ENCODE results near the gene LRBA. TPM values are rescaled to one million over a fixed set of nuclear protein-coding genes. Genes with fewer than 3 reads are reported as not detected.

The LRBA gene
- total RNA-seq, 1 donor from 2014 or later = 70.5 TPM

DNA sequence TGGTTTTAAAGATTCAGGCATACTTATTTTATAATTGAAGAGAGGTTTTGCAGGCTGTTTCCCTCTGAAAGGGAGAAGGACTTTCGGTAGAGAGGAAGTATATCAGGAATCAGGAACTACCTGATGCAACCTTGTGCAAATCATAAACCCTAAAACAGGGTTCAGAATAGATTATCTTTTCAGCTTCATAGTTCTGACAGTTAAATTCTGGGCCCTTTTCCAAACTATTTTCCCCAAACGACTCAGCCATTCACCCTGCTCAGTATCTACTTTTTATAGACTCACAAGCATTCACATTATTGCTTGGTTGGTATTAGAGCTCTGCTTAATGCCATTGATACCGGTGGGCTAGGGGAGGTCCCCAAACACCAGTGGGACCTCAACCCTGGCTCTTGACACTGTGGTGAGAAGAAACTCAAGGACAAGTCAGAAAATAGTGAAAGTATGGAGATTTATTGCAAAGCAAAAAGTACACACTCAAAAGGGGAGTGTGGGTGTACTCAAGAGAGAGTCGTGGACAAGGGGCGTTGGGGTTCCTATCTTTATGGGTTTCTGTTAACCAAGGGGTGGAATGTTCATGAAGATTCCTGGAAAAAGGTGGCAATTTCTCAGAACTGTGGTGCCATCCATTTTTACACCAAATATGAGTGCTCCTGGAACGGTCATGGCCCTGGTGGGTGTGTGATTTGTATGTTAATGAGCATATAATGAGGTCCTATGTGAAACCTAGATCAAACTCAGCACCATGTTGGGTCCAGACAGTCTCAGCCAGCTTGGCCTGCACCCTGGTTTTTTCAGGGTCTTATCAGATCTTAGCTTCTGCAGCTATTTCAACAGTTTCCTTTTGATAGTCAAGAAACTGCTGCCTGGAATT is 698.5 kb downstream of the LRBA start:
- DNase-seq = no peak

DNA sequence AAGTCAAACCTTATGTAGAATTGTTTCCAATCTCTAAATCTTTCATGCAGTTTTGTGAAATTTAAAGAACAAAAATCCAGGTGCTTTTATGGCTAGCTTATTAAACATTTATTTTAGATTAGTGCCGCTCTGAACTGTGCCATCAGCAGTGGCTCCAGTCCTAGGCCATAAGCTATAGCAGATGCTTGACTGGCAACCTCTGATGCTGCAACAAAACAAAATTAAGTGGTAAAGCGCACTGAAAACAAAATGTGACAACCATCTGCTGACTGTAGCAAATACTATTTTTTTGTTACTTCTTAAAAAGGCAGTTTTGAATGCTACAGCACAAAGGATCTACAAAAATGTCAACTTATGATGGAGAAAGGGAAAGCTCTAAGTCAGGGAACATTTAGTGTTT is 699.4 kb downstream of the LRBA start:
- no peak for DNase-seq

DNA sequence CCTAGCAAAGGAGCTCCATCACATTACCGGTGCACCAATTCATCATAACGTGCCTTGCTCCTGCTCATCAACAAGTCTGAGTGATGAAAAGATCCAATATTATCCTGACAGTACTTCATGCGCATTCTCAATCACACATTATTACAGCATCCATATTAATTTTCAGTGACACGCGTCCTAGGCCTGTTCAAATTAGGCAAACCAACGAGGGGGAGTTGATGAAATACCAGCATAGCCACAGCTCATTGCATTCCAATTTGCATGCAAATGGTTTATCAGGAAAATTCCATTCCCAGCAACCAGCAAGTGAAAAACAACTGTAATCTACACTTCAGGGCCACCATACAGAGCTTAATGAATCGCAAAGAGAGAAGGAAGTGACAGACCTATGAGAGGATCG is 699.9 kb downstream of the LRBA start:
- no peak for DNase-seq

DNA sequence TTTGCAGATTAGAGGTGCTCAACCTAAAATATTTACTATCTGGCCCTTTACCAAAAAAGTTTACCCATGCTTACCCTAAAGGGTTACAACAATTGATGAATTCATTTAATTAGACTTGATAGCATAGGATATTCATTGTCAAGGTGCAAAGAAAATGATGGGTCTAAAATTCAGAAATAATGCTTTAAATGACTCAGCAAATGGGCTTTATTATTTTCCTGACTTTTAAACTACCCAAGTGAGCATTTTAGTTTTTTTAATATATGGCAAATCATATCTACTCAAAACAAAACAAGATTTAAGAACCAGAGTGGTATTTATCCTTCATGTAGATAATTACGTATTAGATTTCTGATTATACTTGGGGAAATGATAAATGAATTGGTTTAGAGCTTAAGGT is 701.1 kb downstream of the LRBA start:
- no peak for DNase-seq

DNA sequence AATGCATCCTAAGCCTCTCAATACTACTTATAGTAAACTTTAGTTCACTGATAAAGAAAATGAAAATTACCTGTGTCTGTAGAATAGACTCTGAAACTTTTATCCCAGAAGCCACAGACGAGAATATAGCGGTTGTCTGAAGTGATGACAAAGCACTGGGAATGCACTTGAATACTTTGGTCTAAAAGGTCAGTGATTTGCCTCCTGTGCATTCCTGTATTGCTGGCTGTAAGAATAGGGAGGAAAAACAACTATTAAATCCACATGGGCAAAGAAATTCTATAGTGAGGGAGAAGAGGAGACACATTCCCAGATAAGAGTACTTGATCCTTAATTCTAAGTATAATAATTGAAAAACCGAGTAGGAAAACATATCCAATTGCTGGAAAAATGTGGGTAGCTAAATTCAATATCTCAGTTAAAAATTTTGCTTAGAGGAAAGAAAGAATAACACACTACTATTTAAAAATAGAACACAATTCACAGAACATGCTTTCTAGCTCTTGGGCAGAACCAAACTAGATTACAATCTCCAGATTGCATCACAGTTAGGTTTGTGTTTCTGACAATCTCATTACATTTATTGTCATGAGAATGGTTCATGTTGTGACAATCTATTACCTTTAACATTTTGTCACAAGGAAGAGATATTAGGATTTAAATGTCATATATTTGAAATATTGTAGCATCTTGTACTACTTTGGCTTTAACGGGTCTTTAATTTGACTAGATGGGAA is 704.8 kb downstream of the LRBA start:
- no peak for DNase-seq

DNA sequence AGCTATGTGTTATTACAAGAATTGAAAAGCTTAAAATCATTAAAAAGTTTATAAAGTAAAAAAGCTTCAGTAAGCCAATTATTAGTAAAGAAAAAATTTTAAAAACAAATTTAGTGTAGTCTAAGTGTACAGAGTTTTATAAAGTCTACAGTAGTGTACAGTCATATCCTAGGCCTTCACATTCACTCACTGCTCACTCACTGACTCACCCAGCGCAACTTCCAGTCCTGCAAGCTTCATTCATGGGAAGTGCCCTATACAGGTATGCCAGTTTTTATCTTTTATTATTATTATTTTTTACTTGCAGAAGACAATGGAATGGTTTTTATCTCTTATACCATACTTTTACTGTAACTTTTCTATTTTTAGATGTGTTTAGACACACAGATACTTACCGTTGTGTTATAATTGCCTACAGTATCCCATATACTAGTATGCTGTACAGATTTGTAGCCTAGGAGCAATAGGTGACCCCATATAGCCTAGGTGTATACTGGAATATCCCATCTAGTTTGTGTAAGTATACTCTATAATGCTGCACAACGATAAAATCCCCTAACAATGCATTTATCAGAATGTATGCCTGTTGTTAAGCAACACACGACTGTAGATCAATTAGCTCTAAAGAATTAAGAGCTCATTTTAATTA is 706.1 kb downstream of the LRBA start:
- DNase-seq = no peak

DNA sequence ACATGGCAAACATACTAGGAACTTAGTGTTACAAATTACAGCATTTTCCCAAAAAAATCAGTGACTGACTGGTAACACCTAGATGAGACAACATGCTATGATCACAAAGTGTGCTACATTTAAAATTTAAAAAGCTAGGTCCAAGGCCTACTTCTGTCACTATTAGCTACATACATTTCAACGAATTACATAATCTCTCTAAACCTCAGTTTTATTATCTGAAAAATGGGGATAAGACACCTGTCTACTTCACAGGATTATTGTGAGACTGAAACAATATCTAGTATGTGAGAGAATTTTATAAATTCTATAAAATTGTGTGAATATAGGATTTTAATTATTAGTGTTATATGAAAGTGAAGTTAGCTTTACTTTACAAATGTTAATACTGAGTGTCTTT is 708.4 kb downstream of the LRBA start:
- no peak for DNase-seq

DNA sequence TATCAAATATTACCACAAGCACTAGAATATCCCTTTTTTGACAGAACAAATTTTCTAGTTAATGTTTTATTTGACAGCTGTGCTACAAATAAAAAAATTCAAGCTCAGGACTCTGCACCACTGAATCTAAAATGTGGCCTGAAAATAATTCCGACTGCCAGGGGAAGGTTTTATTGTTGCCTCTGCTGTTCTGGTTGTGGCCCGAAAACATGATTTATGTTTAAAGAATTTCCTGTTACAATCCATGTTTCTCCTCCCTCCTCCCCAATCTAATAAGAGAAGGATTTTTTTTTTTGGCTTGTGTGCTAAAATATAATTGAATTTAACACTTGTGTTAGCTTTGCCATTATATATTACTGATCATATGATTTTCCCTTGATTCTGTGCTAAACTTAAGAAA is 709.1 kb downstream of the LRBA start:
- DNase-seq = no peak

DNA sequence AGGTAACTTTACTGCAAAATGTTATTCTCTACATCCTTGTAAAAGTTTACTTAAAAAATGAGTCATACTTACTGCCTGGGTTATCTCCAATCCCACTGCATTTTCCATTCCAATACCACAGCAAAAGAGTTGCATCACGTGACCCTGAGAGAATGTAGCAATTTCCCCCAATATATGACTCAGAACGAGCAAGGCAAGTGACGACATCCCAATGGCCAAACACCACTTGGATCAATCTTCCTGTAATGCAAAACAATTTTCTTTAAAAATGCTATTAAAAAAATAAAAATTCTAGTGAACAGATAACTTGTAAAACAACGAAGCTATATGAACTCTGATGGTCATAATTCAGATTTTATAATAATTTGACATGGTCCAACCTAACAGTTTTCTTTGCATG is 712.5 kb downstream of the LRBA start:
- DNase-seq = no peak

DNA sequence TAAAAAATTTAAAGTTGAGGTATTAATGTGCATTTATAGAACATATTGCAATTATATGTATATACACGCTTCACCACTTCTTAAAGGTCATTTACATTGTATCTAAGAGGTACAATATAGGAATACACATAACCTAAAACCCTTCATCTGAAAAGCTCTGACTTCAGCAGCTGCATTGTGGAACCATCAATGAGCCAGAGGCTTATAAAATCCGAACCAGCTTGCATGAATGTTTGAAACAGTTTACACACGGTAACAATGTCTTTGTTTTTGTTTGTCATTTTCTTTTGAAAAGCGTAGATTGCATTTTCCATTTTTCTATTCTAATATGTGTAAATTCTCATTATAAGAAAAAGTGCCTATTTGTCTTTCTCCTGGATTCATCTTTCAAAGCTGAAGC is 715.3 kb downstream of the LRBA start:
- no peak for DNase-seq

DNA sequence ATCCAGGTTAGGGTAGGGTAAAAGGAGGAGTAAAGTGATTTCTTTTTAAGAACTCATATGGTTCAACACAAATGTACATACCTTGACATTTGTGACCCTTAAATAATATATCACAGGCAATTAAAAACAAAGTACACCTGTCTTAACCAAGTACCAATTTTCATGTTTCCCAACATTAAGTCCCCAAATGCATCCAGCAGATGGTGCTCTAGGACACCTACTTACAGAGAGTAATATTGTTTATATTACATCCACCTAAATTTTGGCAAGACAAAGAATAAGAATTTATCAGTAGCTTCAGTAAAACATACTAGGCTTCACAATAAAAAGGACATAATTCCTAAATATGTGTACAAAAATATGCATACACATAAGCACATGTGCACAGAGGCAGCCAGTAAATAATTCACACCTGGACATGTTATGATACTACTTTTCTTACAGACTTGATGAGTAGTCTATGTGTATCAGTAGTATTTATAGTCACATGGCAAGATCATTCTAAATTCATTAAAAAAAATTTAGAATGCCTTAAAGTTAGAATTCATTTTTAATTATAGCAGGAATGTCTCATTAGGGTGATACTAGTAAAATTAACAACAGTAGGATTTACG is 717.1 kb downstream of the LRBA start:
- DNase-seq = peak; percentile 13

DNA sequence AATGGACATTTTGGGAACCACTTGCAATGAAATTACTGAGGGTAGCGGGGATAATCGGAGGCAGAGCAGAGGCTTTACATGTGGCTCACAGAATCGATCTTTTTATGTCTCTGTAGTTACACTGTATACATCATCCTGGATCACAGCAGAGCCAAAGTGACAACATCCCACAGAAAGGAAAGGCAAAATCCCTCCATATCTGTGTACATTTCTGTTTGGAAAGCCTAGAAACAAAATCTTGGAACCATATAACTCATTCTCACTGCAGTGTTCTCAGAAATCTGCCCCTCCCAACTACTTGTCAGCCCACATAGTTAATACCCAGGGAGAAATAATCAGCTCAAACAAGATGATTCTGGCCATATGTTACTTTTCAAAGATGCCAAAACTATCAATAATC is 725.2 kb downstream of the LRBA start:
- peak; percentile 77 for DNase-seq

DNA sequence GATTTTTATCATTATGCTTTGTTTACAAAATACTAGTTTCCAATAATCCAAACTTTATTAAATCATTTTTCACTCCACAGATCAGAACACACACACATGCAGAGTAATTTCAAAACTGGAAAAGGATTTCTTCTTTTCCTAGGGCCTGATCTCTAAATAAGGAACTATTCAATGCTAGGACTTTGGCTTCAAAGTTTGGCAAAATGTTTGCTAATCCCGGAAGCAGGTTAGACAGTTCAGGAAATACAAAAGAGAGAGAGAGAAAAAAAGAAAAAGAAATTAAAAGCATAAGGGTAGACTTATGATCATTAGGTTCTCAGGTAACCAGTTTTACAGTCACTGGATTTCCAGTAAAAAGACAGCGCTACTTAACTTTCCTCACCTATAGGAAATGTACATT is 725.9 kb downstream of the LRBA start:
- DNase-seq = no peak

DNA sequence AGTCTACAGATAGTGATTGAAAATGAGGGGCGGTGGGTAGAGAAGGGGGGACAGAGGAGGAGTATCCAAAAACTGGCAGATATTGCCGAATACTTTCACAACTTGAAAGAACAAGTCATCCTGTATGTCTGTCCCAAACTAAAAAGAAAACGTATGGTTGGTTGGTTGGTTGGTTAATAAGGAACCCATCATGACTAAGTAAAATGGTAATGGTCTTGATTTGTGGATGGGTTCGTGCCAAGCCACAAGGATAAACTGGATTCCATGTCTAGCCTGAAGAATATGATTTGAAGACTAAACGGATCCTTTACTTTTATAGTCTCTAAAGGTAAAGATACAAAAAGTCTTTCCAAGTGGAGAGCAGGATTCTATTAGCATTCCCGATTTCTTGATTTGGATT is 728.4 kb downstream of the LRBA start:
- no peak for DNase-seq

DNA sequence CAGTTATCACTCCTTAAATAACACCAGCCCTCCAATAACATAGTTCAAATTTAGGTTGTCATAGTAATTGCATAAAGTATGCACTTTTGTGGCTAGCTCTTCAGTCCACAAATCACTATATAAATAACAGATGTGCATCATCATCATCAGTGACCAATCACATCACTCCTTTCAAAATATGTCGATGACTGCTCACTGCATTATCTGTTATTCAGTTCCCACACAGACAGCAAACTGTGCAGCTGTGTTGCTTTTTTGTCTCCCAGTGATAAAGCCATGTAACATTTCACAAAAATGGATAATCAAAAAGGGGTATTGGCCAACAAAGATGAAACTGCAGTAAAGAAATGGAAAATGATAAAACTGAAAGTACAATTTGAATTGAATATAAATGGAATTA is 731.4 kb downstream of the LRBA start:
- peak; percentile 11 for DNase-seq

DNA sequence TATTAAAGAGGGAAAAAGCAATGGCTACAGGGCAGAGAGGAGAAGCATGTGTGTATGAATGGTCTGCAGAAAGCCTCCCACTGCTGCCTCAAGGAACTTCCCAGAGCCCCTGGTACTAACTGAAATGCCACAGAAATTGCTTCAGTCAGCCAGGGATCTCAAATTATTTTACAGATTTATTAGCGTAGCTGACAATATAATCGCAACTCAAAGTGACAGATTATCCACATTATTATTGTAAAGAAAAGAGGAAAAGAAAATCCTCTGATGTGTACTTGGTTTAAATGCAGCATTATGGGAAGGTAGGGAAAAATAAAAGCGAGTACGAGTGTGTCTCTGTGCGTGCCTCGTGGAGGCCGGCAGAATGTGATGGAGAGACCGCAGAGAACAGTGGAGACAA is 734.1 kb downstream of the LRBA start:
- DNase-seq = no peak

DNA sequence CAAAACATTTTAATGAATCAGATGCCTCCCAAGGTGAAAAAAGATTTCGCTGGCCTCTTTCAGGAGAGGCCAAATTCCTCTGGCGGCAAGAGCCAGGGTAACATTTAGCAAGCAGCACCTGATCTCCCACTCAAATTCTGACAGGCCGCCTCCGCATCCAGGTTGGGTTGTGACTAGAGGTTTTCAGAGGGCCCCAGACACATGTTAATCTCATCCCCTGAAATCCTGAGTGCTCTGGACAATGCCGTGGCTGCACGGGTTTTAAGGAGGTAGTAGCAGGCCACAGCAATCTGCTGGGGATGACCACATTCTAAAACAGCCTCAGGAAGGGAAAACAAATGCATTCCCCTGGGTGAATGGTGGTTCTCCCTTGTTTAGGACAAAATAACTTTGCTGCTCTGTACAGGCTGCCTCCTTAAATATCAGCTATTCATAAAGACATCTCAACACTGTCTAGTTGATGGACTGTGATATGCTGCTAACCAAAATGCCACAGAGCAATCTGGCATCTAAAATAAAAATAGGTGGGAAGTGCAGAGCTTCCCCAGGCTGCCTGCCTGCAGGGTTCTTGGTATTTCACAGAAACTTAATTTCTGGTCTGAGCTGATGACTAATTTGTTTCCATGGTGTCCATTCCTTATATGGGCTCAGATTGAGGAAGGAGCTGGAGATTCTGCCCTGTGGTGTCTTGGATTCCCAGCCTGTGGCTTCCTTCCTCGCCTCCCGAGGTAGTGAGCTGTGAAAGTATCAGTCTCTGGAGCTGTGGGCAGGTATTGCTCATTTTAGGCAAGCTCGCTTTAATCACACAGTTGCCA is 734.8 kb downstream of the LRBA start:
- no peak for DNase-seq

DNA sequence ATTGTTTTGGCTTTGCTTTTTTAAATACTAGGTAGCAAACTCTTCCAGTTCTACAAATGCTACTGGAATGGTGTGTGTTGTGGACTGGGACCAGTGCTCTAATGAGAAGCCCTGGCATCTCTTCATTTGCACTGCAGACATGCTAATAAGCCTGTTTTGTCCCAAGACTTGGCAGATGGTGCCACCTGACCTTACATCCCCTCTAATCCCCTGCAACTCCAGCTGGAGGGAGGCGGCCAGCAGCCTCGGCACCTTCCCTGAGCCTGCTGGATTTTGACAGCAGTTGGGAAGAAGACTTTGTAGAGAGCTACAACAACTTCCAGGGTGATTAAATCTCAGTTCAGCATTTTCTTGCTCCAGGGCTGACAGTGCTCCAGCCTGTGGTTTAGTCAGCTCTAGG is 736.9 kb downstream of the LRBA start:
- DNase-seq = no peak

DNA sequence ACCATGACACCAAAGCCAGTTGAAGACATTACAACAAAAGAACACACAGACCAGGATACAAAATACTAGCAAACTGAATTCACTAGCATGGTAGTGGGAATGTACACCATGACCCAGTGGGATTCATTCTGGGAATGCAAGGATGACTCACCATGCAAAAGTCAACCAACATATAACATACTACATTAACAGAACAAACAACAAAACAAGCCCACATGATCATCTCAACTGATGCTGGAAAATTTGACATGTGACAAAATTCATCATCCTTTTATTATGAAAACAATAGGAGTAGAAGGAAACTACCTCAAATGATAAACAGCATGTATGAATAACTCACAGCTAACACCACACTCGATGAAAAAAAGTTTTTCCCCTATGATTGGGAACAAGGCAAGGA is 746.6 kb downstream of the LRBA start:
- no peak for DNase-seq

DNA sequence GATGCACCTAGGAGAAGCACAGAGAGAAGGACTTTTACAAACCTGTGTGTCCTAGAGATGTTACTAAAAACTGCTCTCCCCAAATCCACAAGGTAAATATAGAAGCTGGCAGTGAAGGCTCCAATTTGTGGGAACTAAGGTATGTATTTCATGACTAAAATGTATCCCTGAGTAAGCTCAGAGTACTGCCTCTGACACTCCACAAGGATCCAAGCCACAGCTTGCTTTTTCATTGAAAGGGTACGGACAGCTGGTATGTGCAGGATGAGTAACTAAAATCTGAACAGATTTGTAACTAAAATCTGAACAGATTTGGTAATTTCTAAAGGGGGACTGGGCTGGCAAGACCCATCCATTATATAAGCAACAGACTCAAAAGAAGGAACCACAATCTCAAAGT is 749.3 kb downstream of the LRBA start:
- DNase-seq = no peak

DNA sequence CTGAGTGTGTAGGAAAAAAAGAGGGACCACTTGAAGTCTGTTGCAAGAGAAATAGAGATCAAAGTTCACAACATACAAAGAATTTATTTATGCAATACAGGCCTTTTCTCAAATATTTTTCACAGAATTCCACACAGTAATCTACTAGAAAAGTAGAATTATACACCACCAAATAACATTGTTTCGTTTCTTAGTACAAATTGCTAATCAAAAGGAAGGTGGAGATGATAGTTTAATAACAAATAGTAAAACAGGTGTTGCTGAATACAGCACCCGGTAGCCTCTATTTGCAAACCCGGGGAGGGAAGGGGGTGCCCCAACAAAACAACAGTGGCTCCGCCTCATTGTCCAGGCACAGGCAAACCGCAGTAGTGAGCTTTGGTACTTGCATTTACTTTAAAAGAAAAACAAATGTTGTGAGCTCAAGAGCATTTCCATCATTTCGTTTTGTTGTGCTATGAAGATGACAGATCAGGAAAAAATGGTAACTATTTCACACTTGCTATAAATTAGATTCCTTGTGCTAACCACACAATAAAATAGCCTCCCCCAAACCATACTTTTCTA is 750.4 kb downstream of the LRBA start:
- DNase-seq = no peak

DNA sequence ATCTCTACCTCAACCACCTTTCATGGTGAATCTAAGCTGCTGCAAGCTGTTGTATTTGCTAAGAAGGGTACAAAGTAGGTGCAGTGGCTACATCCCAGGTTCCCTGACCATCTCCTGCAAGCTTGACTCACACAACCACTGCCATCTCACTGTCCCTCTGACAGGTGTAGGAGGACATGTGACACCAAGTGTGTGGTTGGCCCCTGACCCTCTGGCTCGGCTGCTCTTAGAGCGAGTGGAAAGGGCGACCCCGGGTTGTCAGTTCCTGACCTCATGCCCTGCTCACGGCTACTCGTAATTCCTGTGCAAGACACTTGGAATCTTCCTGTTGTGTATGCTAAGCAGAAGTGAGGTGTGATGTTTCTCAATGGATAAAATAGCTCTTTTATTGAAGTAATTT is 752.5 kb downstream of the LRBA start:
- no peak for DNase-seq

All from skin of body (tissue), 2 donors.